K562 (cell line): Measurements from ENCODE around the gene GLIS2. TPM values are rescaled to one million over a fixed set of nuclear protein-coding genes. Genes with fewer than 3 reads are reported as not detected.

Source experiments
- ARHGAP35 ChIP-seq: fragments of 450-650 bp; IDR thresholded peaks from 2 replicates; pipeline ENCODE4 v1.6.1; 2018; ENCODE audit not compliant: partially characterized antibody
- ATF7 ChIP-seq: fragments of 450-650 bp; IDR thresholded peaks from 2 replicates; pipeline ENCODE4 v1.7.1; 2014; ENCODE audit warnings: mild to moderate bottlenecking, moderate library complexity
- DEAF1 ChIP-seq: fragments of 450-650 bp; formaldehyde crosslinking; IDR thresholded peaks from 2 replicates; pipeline ENCODE4 v1.4.0; 2020; ENCODE audit warnings: mild to moderate bottlenecking, moderate library complexity
- EHMT2 ChIP-seq: fragments of 450-650 bp; IDR thresholded peaks from 2 replicates; pipeline ENCODE4 v1.6.1; 2018; ENCODE audit warnings: antibody characterized with exemption
- ELF1 ChIP-seq: fragments of 200-800 bp; sonication (Bioruptor generic); IDR thresholded peaks from 2 replicates; pipeline ENCODE4 v1.6.1; 2016; ENCODE audit warnings: missing genetic modification characterization, missing compliant biosample characterization
- ELF4 ChIP-seq: fragments of 450-650 bp; formaldehyde crosslinking; IDR thresholded peaks from 2 replicates; pipeline ENCODE4 v1.4.0; 2022; ENCODE audit warnings: missing genetic modification characterization
- ETS1 ChIP-seq: conservative IDR thresholded peaks from 2 replicates; pipeline ENCODE4 v1.6.1; 2011; ENCODE audit warnings: low read depth, mild to moderate bottlenecking, low read length; ENCODE audit not compliant: control insufficient read depth
- EWSR1 ChIP-seq: fragments of 450-650 bp; IDR thresholded peaks from 2 replicates; pipeline ENCODE4 v1.6.1; 2018; ENCODE audit warnings: borderline replicate concordance, mild to moderate bottlenecking, low read depth, moderate library complexity; ENCODE audit not compliant: partially characterized antibody
- JUND ChIP-seq, 2 experiments: IDR thresholded peaks; 2 replicates in 1 of 2; 3 replicates in 1 of 2; pipeline ENCODE4 v1.6.1; 2011; ENCODE audit warnings: borderline replicate concordance in 2 of 2, low read depth in 2 of 2, low read length in 2 of 2, improper control_type of control experiment in 1 of 2, missing biosample characterization in 1 of 2, missing genetic modification characterization in 1 of 2, missing genetic modification reagents in 1 of 2
- MCM2 ChIP-seq: fragments of 450-650 bp; IDR thresholded peaks from 2 replicates; pipeline ENCODE4 v1.6.1; 2017; ENCODE audit warnings: low read depth, mild to moderate bottlenecking
- MCM3 ChIP-seq: fragments of 450-650 bp; IDR thresholded peaks from 2 replicates; pipeline ENCODE4 v1.6.1; 2016
- NFIX ChIP-seq: fragments of 250-450 bp; sonication (Bioruptor Pico); IDR thresholded peaks from 2 replicates; pipeline ENCODE4 v1.4.0; 2020; ENCODE audit warnings: low read depth, mild to moderate bottlenecking, moderate library complexity
- RBFOX2 ChIP-seq: fragments of 200-400 bp; formaldehyde crosslinking; IDR thresholded peaks from 2 replicates; pipeline ENCODE4 v1.6.1; 2017; ENCODE audit warnings: low read depth, mild to moderate bottlenecking, low read length, moderate library complexity
- RBM17 ChIP-seq: fragments of 200-400 bp; formaldehyde crosslinking; IDR thresholded peaks from 2 replicates; pipeline ENCODE4 v1.6.1; 2017; ENCODE audit warnings: low read depth, mild to moderate bottlenecking, low read length, borderline replicate concordance
- SMC3 ChIP-seq: conservative IDR thresholded peaks from 2 replicates; pipeline ENCODE4 v1.6.1; 2011; ENCODE audit warnings: low read depth, low read length, improper control_type of control experiment; ENCODE audit not compliant: insufficient read depth
- SPI1 ChIP-seq: IDR thresholded peaks from 2 replicates; pipeline ENCODE4 v1.6.1; 2011; ENCODE audit warnings: low read depth, low read length, control low read depth, borderline replicate concordance
- XRCC5 ChIP-seq: fragments of 200-400 bp; formaldehyde crosslinking; IDR thresholded peaks from 2 replicates; pipeline ENCODE4 v1.6.1; 2017; ENCODE audit warnings: low read depth, mild to moderate bottlenecking, low read length
- ZFPM2 ChIP-seq: fragments of 250-450 bp; sonication (Bioruptor Pico); IDR thresholded peaks from 2 replicates; pipeline ENCODE4 v1.5.1; 2022; ENCODE audit warnings: mild to moderate bottlenecking
- ZNF165 ChIP-seq: fragments of 250-450 bp; sonication (Bioruptor Pico); IDR thresholded peaks from 2 replicates; pipeline ENCODE4 v1.4.0; 2020; ENCODE audit warnings: borderline replicate concordance
- ZNF449 ChIP-seq: fragments of 250-450 bp; sonication (Bioruptor Pico); IDR thresholded peaks from 2 replicates; pipeline ENCODE4 v1.8.0; 2022; ENCODE audit warnings: moderate library complexity, mild to moderate bottlenecking, inconsistent platforms
- ZNF699 ChIP-seq: fragments of 250-450 bp; sonication (Bioruptor Pico); IDR thresholded peaks from 2 replicates; pipeline ENCODE4 v1.8.0; 2021; ENCODE audit warnings: mild to moderate bottlenecking, moderate library complexity; ENCODE audit not compliant: insufficient replicate concordance
- ZNF79 ChIP-seq: fragments of 250-450 bp; sonication (Bioruptor Pico); IDR thresholded peaks from 2 replicates; pipeline ENCODE4 v1.4.0; 2020; ENCODE audit warnings: low read depth, mild to moderate bottlenecking, moderate library complexity
- polyA plus RNA-seq, 8 experiments: library from polyadenylated mRNA; depleted of rRNA in 4 of 8; stranded (reverse) in 5 of 8; unstranded in 3 of 8; fragments of >200 nt; fragmentation: Nextera tagmentation in 2 of 8; fragmentation: Illumina TruSeq in 1 of 8; extraction: Ambion mirVana in 2 of 8; extraction: Trizol in 1 of 8; gene quantifications; 2 replicates each; pipeline versions ENCODE4 v1.2.1 to v1.2.3, GENCODE V29; 2011 to 2014; ENCODE audit warnings: inconsistent platforms in 1 of 8, missing spikeins in 1 of 8
- total RNA-seq, 7 experiments: library from RNA; depleted of rRNA in 6 of 7; stranded (reverse); fragments of >200 nt in 6 of 7; fragmentation: Illumina TruSeq in 2 of 7; extraction: Trizol in 2 of 7; gene quantifications; 2 replicates each; pipeline versions ENCODE4 v1.2.1 to v1.2.3, GENCODE V29; 2011 to 2021; ENCODE audit warnings: low replicate concordance in 1 of 7

GLIS2 gene
- total and polyA plus RNA-seq, 9 of the 15 experiments (the other 6 are each of a cell fraction or from before 2014, with no cell fraction given) = 0.10 to 9.0 (median 0.57) TPM

GRCh38 chr16:4288148-4288921, 27.5 kb upstream of the GLIS2 start (continued):
- 0 out of 2 replicates have a peak, but pooled peaks have one; percentile 25 for TF ChIP-seq ATF7
- no peak for TF ChIP-seq RBFOX2
- TF ChIP-seq ETS1 = no peak
- peak; percentile 74 for TF ChIP-seq SMC3
- TF ChIP-seq ELF1 (tag) = peak; percentile 68
- TF ChIP-seq ARHGAP35 = no peak
- no peak for TF ChIP-seq EWSR1
- no peak for TF ChIP-seq ZFPM2 (CRISPR knock-in tag)
- no peak for TF ChIP-seq NFIX (CRISPR knock-in tag)
- no peak for TF ChIP-seq RBM17
- no peak for TF ChIP-seq MCM2
- no peak for TF ChIP-seq ZNF449 (CRISPR knock-in tag)
- no peak for TF ChIP-seq EHMT2
- TF ChIP-seq DEAF1 (CRISPR knock-in tag) = peak; percentile 64
- TF ChIP-seq ZNF699 (CRISPR knock-in tag) = no peak
- TF ChIP-seq ELF4 = no peak
- TF ChIP-seq SPI1 = no peak
- no peak for TF ChIP-seq ZNF79 (CRISPR knock-in tag)
- peak; percentile 86; the same call in 1 of the 2 replicates for TF ChIP-seq XRCC5
- TF ChIP-seq MCM3 = no peak
- no peak for TF ChIP-seq ZNF165
- 0 out of 2 replicates have a peak, but pooled peaks have one; percentile 9 for TF ChIP-seq JUND (IDR thresholded peaks at IDR 0.05; ENCODE audit: borderline replicate concordance, low read depth, low read length)
- no peak; the same call in 2 of the 3 replicates for TF ChIP-seq JUND (tag; IDR thresholded peaks at IDR 0.05; ENCODE audit: borderline replicate concordance, low read depth, low read length)
